Upper lobe of right lung (tissue), 1 donor: ENCODE measurements around the gene ARID1B. TPM values are rescaled to one million over a fixed set of nuclear protein-coding genes. Genes with fewer than 3 reads are reported as not detected.
A peak's percentile ranks its signal among the peaks of the same experiment; 100 is the strongest.

Experiments
- ATAC-seq: fragments of 200-7000 bp; cut with Tn5 transposase; one replicate; pipeline ENCODE4 v1.9.1; 2020; ENCODE audit warnings: mild to moderate bottlenecking, moderate library complexity
- DNase-seq: peaks from one replicate; pipeline ENCODE4 v3.0.0-alpha.2; 2020
- H3K27ac ChIP-seq: fragments of 200-600 bp; one replicate; pipeline ENCODE4 v1.8.0; 2022
- H3K27me3 ChIP-seq: fragments of 200-600 bp; one replicate; pipeline ENCODE4 v1.8.0; 2022; ENCODE audit warnings: mild to moderate bottlenecking
- H3K36me3 ChIP-seq: fragments of 200-600 bp; one replicate; pipeline ENCODE4 v1.8.0; 2022
- H3K4me1 ChIP-seq: fragments of 200-600 bp; one replicate; pipeline ENCODE4 v1.8.0; 2022
- H3K4me3 ChIP-seq: fragments of 200-600 bp; one replicate; pipeline ENCODE4 v1.8.0; 2022; ENCODE audit warnings: mild to moderate bottlenecking
- H3K9me3 ChIP-seq: fragments of 200-600 bp; one replicate; pipeline ENCODE4 v1.8.0; 2022
- intact Hi-C: fragments of 100-400 bp; cut with DNase I; formaldehyde crosslinking; loops from one replicate; pipeline ENCODE4 v1.11.0; 2022
- total RNA-seq: library from RNA; stranded (reverse); fragmentation: NEBNext Ultra II Directional; extraction: Animal tissue kit (Norgen Biotek cat#: 25700); gene quantifications from one replicate; pipeline ENCODE4 v1.2.1, GENCODE V29; 2021
- TF ChIP-seq, protein P1 (sequence below): fragments of 200-600 bp; IDR thresholded peaks from one replicate; pipeline ENCODE4 v1.8.0; 2022; ENCODE audit warnings: antibody characterized with exemption
- donor health status: DM: no; HTN: yes; CAD: no; lungs with severe emphysema.

ARID1B gene
- total RNA-seq, 1 donor from 2014 or later = 80.4 TPM

DNA sequence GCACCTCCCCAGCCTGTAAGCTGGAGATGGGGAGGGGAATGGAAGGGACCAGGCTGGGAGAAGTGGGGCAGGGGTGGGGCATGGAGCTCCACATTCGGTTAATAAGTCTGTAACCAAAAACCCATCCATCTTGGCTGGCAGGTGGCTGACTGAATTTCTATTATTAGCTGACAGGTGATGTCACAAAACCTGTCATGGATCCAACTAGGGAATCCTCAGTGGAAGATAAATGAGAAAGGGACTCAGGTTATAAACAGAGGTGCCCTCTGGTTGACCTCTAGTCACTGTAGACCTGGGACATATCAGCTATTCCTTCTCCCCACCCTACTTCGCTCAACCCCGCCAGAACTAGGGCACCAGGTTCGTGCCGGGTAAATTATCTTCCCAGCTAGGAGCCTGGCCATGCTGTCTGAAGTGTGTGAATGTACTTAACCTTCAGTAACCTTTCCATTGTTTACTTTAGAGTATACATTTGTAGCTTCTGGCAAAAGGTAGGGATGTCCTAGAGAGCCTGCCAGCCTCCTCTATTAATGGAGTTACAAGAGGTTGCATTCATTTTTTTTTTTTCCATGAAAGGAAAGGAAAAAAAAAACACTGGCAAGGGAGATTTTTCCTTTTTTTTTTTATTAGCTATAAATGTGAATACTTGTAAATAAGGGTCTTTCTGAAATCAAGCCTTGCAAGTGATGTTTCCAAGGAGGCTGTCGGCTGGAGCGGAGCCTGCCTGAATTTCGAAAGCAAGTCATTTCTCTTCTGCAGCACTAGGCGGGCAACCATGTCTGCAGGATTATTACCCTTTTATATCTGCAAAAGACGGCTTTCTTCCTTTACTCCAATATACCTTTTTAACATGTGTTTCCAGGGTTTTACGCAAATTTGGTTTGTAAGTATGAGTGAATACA, 410.3 kb downstream of the ARID1B start:
- intact Hi-C loops = loop anchor here (10.0 kb wide), 1 partner anchor 163 kb away; no protein-coding TSS in a partner anchor
- TF ChIP-seq, protein P1, sequence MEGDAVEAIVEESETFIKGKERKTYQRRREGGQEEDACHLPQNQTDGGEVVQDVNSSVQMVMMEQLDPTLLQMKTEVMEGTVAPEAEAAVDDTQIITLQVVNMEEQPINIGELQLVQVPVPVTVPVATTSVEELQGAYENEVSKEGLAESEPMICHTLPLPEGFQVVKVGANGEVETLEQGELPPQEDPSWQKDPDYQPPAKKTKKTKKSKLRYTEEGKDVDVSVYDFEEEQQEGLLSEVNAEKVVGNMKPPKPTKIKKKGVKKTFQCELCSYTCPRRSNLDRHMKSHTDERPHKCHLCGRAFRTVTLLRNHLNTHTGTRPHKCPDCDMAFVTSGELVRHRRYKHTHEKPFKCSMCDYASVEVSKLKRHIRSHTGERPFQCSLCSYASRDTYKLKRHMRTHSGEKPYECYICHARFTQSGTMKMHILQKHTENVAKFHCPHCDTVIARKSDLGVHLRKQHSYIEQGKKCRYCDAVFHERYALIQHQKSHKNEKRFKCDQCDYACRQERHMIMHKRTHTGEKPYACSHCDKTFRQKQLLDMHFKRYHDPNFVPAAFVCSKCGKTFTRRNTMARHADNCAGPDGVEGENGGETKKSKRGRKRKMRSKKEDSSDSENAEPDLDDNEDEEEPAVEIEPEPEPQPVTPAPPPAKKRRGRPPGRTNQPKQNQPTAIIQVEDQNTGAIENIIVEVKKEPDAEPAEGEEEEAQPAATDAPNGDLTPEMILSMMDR = no peak
- Histone ChIP-seq H3K27ac (no peak overlapping the region), H3K4me1 (no peaks in the 10 kb centered on the region), H3K27me3 (no peaks in the 10 kb centered on the region), H3K36me3 (peaks cover 78% of the 10 kb centered on the region), H3K4me3 (no peak overlapping the region), H3K9me3 (no peaks in the 10 kb centered on the region)
- ATAC-seq (peak; percentile 58), DNase-seq (no peak)

- Histone ChIP-seq H3K27me3 (no peaks in the 10 kb centered on the region), H3K9me3 (no peaks in the 10 kb centered on the region), H3K4me1 (no peaks in the 10 kb centered on the region), H3K4me3 (no peak overlapping the region), H3K36me3 (peaks cover 77% of the 10 kb centered on the region), H3K27ac (no peak overlapping the region)
- TF ChIP-seq, protein P1 = no peak
- intact Hi-C loops = loop anchor here (10.0 kb wide), 1 partner anchor 163 kb away; no protein-coding TSS in a partner anchor
- no peak for DNase-seq
- ATAC-seq = no peak
These were observed 411.0 kb downstream of the ARID1B start for GRCh38 chr6:157188213-157188612.

DNA sequence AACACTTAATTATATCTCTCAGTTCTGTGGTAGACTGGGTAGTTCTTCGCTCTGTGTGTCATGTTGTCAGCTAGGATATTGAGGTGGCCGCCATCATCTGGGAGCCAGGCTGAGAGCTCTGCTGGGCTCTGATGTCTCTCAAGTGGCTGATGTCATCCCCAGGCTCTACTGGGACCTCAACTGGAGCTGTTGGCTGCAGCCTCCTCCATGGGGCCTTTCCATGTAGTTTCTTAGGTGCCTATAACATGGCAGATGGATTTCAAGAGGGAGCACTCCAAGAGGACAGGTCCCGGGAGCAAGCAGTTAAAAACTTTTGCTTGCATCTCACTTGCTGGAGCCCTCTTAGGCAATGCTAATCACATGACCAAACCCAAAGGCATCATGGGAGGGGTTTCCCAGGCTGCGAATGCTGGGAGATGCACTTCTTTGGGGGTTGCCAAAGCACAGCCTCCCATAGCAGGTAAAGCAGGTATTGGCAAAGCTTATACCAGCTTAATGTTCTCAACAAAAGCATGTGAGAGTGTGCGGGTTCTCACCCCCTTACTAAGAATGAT, 416.3 kb downstream of the ARID1B start:
- intact Hi-C loops = no loop called here
- no peak for DNase-seq
- no peak overlapping the region for H3K4me3 ChIP-seq
- peaks cover 6% of the 10 kb centered on the region for H3K4me1 ChIP-seq
- H3K36me3 ChIP-seq = peaks cover 73% of the 10 kb centered on the region
- TF ChIP-seq, protein P1 = no peak
- no peak overlapping the region for H3K27ac ChIP-seq
- no peaks in the 10 kb centered on the region for H3K9me3 ChIP-seq
- ATAC-seq = no peak
- no peaks in the 10 kb centered on the region for H3K27me3 ChIP-seq

- Histone ChIP-seq H3K27ac (no peak overlapping the region), H3K27me3 (no peaks in the 10 kb centered on the region), H3K4me3 (no peak overlapping the region), H3K9me3 (no peaks in the 10 kb centered on the region), H3K4me1 (peaks cover 11% of the 10 kb centered on the region), H3K36me3 (peaks cover 70% of the 10 kb centered on the region)
- TF ChIP-seq, protein P1 = no peak
- DNase-seq = no peak
- intact Hi-C loops = no loop called here
- no peak for ATAC-seq
These were observed 416.9 kb downstream of the ARID1B start for GRCh38 chr6:157194110-157194509.

DNA sequence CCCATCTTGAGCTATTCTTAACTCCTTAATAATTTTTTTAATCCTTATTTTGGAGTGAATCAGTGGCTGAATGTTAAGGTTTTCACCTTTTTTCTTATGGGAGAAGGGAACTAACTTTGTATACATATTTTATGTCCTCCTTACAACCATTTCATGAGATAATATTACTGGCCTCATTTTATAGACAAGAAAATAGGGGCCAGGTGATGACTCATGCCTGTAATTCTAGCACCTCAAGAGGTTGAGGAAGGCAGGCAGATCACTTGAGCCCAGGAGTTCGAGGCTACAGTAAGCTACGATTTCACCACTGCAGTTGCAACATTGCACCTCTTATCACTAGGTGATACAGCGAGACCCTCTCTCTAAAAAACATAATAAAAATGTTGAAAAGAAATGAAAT, 417.5 kb downstream of the ARID1B start:
- Histone ChIP-seq H3K36me3 (peaks cover 65% of the 10 kb centered on the region), H3K27me3 (no peaks in the 10 kb centered on the region), H3K4me1 (peaks cover 11% of the 10 kb centered on the region), H3K9me3 (no peaks in the 10 kb centered on the region), H3K4me3 (no peak overlapping the region), H3K27ac (no peak overlapping the region)
- TF ChIP-seq, protein P1 = no peak
- no peak for DNase-seq
- ATAC-seq = no peak
- intact Hi-C loops = no loop called here
